Mesenchymal stem cell (in vitro differentiated cells and primary cell): ENCODE results near the gene CROCC2.

Experiments used
- DNase-seq: peaks from one replicate; pipeline ENCODE4 v3.0.0-alpha.2; 2013
- H2AFZ ChIP-seq: one replicate; pipeline ENCODE4 v1.6.1; 2013; ENCODE audit warnings: low read depth, mild to moderate bottlenecking, control low read depth, inconsistent platforms, low read length, moderate library complexity
- H2AK5ac ChIP-seq: 2 replicates; pipeline ENCODE4 v1.6.1; 2013; ENCODE audit warnings: low read length, moderate library complexity, mild to moderate bottlenecking, inconsistent platforms; ENCODE audit not compliant: severe bottlenecking
- H2BK120ac ChIP-seq: one replicate; pipeline ENCODE4 v1.6.1; 2013; ENCODE audit warnings: low read depth, mild to moderate bottlenecking, inconsistent platforms, low read length, moderate library complexity
- H2BK12ac ChIP-seq, 2 experiments: one replicate each; pipeline ENCODE4 v1.6.1; 2013; ENCODE audit warnings: inconsistent platforms in 2 of 2, low read length in 2 of 2, mild to moderate bottlenecking in 2 of 2, moderate library complexity in 2 of 2, control low read depth in 1 of 2
- H2BK15ac ChIP-seq: one replicate; pipeline ENCODE4 v1.6.1; 2013; ENCODE audit warnings: mild to moderate bottlenecking, low read depth, inconsistent platforms; ENCODE audit not compliant: poor library complexity, severe bottlenecking
- H2BK5ac ChIP-seq: 2 replicates; pipeline ENCODE4 v1.6.1; 2013; ENCODE audit warnings: low read depth, mild to moderate bottlenecking, low read length, control low read depth, inconsistent platforms; ENCODE audit not compliant: poor library complexity, severe bottlenecking
- H3K14ac ChIP-seq, 2 experiments: one replicate each; pipeline ENCODE4 v1.6.1; 2013; ENCODE audit warnings: inconsistent platforms in 2 of 2, low read length in 2 of 2, control low read depth in 1 of 2, mild to moderate bottlenecking in 1 of 2, moderate library complexity in 1 of 2
- H3K18ac ChIP-seq, 2 experiments: one replicate each; pipeline ENCODE4 v1.6.1; 2013; ENCODE audit warnings: inconsistent platforms in 2 of 2, low read length in 2 of 2, control low read depth in 1 of 2, low read depth in 1 of 2, mild to moderate bottlenecking in 1 of 2
- H3K23ac ChIP-seq, 2 experiments: one replicate each; pipeline ENCODE4 v1.6.1; 2013; ENCODE audit warnings: inconsistent platforms in 2 of 2, low read length in 2 of 2, mild to moderate bottlenecking in 2 of 2, moderate library complexity in 2 of 2, control low read depth in 1 of 2
- H3K27ac ChIP-seq: 2 replicates; pipeline ENCODE4 v1.5.1; 2013; ENCODE audit warnings: mild to moderate bottlenecking, moderate library complexity, low read length, control low read depth, inconsistent platforms; ENCODE audit not compliant: poor library complexity, severe bottlenecking
- H3K27me3 ChIP-seq, 2 experiments: 2 replicates each; pipeline versions ENCODE4 v1.6.1 to v1.7.0; 2013; ENCODE audit warnings: low read length in 2 of 2, mild to moderate bottlenecking in 2 of 2, moderate library complexity in 2 of 2, control low read depth in 1 of 2, inconsistent platforms in 1 of 2; ENCODE audit not compliant: control insufficient read depth in 1 of 2, insufficient read depth in 1 of 2
- H3K36me3 ChIP-seq, 2 experiments: 2 replicates each; pipeline versions ENCODE4 v1.6.1 to v1.7.0; 2013; ENCODE audit warnings: low read length in 2 of 2, control low read depth in 1 of 2, inconsistent platforms in 1 of 2, low read depth in 1 of 2, mild to moderate bottlenecking in 1 of 2; ENCODE audit not compliant: insufficient read depth in 2 of 2, control insufficient read depth in 1 of 2
- H3K4ac ChIP-seq, 2 experiments: one replicate each; pipeline ENCODE4 v1.6.1; 2013; ENCODE audit warnings: inconsistent platforms in 2 of 2, low read length in 2 of 2, mild to moderate bottlenecking in 2 of 2, moderate library complexity in 2 of 2, control low read depth in 1 of 2, low read depth in 1 of 2
- H3K4me1 ChIP-seq: 2 replicates; pipeline ENCODE4 v1.6.1; 2013; ENCODE audit warnings: low read depth, low read length, control low read depth; ENCODE audit not compliant: control insufficient read depth, insufficient read depth
- H3K4me2 ChIP-seq: 2 replicates; pipeline ENCODE4 v1.6.1; 2013; ENCODE audit warnings: low read length, mild to moderate bottlenecking, inconsistent platforms; ENCODE audit not compliant: poor library complexity, severe bottlenecking
- H3K4me3 ChIP-seq, 2 experiments: 2 replicates each; pipeline versions ENCODE4 v1.5.1 to v1.7.0; 2013; ENCODE audit warnings: low read length in 2 of 2, mild to moderate bottlenecking in 2 of 2, control low read depth in 1 of 2, low read depth in 1 of 2; ENCODE audit not compliant: insufficient read depth in 1 of 2
- H3K79me1 ChIP-seq: replicated peaks from 2 replicates; pipeline ENCODE4 v1.6.1; 2013; ENCODE audit warnings: mild to moderate bottlenecking, control low read depth, low read length, inconsistent platforms; ENCODE audit not compliant: poor library complexity, severe bottlenecking
- H3K9ac ChIP-seq: 2 replicates; pipeline ENCODE4 v1.7.0; 2013; ENCODE audit warnings: mild to moderate bottlenecking, low read length, moderate library complexity
- H3K9me3 ChIP-seq: 2 replicates; pipeline ENCODE4 v1.7.0; 2013; ENCODE audit warnings: mild to moderate bottlenecking, low read length; ENCODE audit not compliant: control insufficient read depth
- H4K8ac ChIP-seq: one replicate; pipeline ENCODE4 v1.6.1; 2013; ENCODE audit warnings: inconsistent platforms, mild to moderate bottlenecking, low read length, moderate library complexity
- H4K91ac ChIP-seq: one replicate; pipeline ENCODE4 v1.6.1; 2013; ENCODE audit warnings: mild to moderate bottlenecking, low read length, inconsistent platforms
- WGBS: methylation state at CpG from one replicate; pipeline ENCODE4 v1.1.7; 2013; ENCODE audit warnings: mixed read lengths; 5-methylcytosine and 5-hydroxymethylcytosine counted together

CROCC2 gene

DNA sequence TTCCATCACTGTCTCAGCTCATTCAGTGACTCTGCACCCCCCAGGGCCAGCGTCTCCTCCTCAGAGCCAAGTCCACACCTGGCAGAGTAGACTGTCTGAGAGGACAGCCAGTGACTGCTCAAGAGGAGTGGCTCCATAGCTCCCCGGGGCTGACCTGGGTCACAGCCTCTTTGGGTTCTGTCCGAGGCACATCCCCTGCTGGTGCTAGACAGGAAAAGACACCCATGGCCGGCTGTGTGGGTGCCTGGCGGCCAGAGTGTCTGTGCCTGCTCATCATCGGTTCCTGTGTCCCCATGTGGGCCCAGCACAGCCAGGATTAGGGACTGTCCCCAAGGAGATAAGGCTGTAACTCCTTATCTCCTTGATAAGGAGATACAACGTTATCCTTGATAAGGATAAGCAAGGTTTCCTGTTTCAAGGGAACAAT lies 3.5 kb upstream of the CROCC2 start:
- no peak overlapping the region for H4K91ac ChIP-seq
- no peak overlapping the region for H3K9ac ChIP-seq
- no peak overlapping the region for H2AK5ac ChIP-seq
- H3K36me3 ChIP-seq, result no peaks in the 10 kb centered on the region
- H2BK120ac ChIP-seq, result no peak overlapping the region
- no peak overlapping the region for H4K8ac ChIP-seq
- H3K4ac ChIP-seq, result no peak overlapping the region
- 28% methylated on average over 7 of the region's 7 CpGs for WGBS
- no peak overlapping the region for H3K14ac ChIP-seq
- peaks cover 14 to 40% of the 10 kb centered on the region in 2 experiments for H3K27me3 ChIP-seq
- no peaks in the 10 kb centered on the region for H3K79me1 ChIP-seq
- H2BK12ac ChIP-seq, result no peak overlapping the region
- no peak overlapping the region for H3K18ac ChIP-seq
- DNase-seq, result no peak
- H3K27ac ChIP-seq, result no peak overlapping the region
- no peak overlapping the region for H2BK15ac ChIP-seq
- peaks cover 7% of the 10 kb centered on the region for H3K9me3 ChIP-seq
- H3K4me3 ChIP-seq, result no peak overlapping the region
- H3K4me1 ChIP-seq, result no peaks in the 10 kb centered on the region
- no peak overlapping the region for H2BK5ac ChIP-seq
- H3K4me2 ChIP-seq, result no peak overlapping the region
- no peak overlapping the region for H3K23ac ChIP-seq
- no peak overlapping the region for H2AFZ ChIP-seq

DNA sequence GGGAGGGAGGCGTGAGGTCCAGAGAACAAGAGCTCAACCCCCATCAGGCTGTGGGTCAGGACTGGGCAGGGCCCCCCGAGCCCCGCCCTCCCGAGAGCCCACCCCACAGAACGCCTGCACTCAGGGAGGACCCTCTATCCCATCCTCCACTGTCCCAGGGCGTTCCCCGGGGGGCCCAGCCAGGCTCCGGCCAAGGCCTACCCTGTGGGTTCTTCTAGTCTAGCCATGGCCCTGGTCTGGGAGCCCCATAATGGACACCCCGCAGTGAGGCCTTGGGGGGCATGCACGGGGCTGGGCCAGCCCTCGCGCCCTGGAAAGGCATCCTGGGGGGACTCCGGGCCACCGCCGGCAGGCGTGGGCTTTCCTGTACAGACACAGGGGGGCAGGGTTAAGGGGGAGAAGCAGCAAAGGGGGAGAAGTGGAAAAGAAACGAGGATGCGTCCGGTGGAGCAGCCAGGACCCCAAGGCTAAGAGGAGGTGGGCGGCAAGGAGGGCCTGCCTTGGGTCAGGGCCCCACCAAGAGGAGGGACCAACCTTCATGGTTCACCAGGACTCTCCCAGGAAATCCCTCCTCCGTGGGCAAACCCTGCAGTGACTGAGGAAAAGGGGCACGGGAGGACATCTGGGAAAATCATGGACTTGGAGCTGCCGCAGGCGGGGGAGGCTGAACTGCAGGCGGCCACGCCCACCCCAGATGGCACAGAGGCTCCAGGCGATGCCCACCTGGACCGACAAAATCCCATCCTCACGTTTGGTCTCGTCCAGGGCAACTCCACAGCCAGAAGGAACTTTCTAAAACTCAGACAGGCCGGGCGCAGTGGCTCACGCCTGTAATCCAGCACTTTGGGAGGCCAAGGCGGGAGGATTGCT lies 2.7 kb upstream of the CROCC2 start:
- Histone ChIP-seq H2BK12ac (no peak overlapping the region), H2BK15ac (no peak overlapping the region), H3K4ac (no peak overlapping the region), H3K14ac (no peak overlapping the region), H2BK120ac (no peak overlapping the region), H2BK5ac (no peak overlapping the region), H2AFZ (no peak overlapping the region), H3K9me3 (peaks cover 7% of the 10 kb centered on the region), H3K27ac (no peak overlapping the region), H3K18ac (no peak overlapping the region), H3K4me2 (no peak overlapping the region), H3K36me3 (no peaks in the 10 kb centered on the region), H4K8ac (no peak overlapping the region), H3K4me3 (no peak overlapping the region), H3K23ac (no peak overlapping the region), H3K79me1 (no peaks in the 10 kb centered on the region), H3K9ac (no peak overlapping the region), H3K27me3 (peaks cover 14 to 40% of the 10 kb centered on the region in 2 experiments), H4K91ac (no peak overlapping the region), H3K4me1 (no peaks in the 10 kb centered on the region), H2AK5ac (no peak overlapping the region)
- DNase-seq, result no peak
- 85% methylated on average over 34 of the region's 34 CpGs for WGBS

DNA sequence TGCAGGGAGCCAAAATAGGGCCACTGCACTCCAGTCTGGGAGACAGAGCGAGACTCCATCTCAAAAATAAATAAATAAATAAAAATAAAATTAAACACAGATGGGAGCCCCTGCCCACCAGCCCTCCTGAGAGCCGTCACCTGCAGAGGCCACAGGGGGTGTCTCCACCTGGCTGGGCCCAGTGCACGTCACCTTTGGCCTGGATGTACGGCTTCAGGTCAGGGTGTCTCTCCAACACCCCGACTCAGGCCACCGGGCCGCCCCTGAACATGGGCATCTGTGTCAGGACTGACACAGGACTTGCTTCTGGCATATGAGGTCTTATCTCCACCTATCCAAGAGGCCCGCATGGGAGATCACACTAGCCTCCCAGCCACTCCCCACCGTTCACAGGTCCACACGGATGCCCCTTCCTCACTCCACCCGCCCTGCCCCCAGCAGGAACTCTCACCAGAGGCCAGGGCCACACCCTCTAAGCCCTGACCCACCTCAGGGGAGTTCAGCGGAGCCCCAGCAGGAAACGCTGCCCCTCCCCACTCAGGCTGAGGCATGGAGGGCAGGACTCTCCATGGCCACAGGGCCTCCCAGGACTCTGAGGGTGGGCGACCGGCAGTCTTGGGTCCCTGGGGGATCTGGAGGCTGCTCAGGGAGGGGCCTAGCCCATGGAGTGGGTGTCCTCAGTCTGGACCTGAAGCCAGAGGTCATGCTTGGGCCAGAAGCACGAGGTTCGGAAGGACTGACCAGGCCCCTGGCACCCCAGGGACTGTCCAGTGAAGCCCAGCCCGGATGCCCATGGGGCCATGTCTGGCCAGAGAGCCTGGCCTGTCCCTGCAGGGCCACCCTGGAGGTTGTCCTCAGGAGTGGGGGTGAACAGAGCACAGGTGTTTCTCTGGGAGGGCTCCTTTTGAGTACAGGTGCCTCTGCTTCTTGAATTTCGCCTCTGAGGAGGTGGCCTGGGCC lies 1.6 kb upstream of the CROCC2 start:
- H4K91ac ChIP-seq, result no peak overlapping the region
- WGBS, result 80% methylated on average over 18 of the region's 19 CpGs
- no peak overlapping the region for H2BK120ac ChIP-seq

More for the DNA sequence above, 1.6 kb upstream of the CROCC2 start:
- Histone ChIP-seq H3K27ac (no peak overlapping the region), H3K4me1 (no peaks in the 10 kb centered on the region), H3K18ac (no peak overlapping the region), H3K27me3 (peaks cover 16 to 45% of the 10 kb centered on the region in 2 experiments), H2BK15ac (no peak overlapping the region), H3K4ac (no peak overlapping the region), H3K4me2 (no peak overlapping the region), H4K8ac (no peak overlapping the region), H3K9me3 (peaks cover 7% of the 10 kb centered on the region), H2BK12ac (no peak overlapping the region), H3K9ac (no peak overlapping the region), H2BK5ac (no peak overlapping the region), H3K4me3 (no peak overlapping the region), H3K14ac (no peak overlapping the region), H3K79me1 (no peaks in the 10 kb centered on the region), H3K23ac (no peak overlapping the region), H2AK5ac (no peak overlapping the region), H2AFZ (no peak overlapping the region), H3K36me3 (no peaks in the 10 kb centered on the region)
- no peak for DNase-seq
